HCT116 (cell line): ENCODE data around the gene SLC25A52. TPM values are rescaled to one million over a fixed set of nuclear protein-coding genes. Genes with fewer than 3 reads are reported as not detected.

Source experiments
- ATAC-seq: fragments of 200-7000 bp; cut with Tn5 transposase; 2 replicates; pipeline ENCODE4 v1.9.1; 2020; ENCODE audit warnings: mild to moderate bottlenecking, moderate library complexity
- BruUV-seq: library from RNA; stranded (reverse); fragments of 400-500 nt; replicated peaks from 2 replicates; lab custom pipeline; 2021; lab: Mats Ljungman, UMichigan
- CTCF ChIA-PET: fragments of 300-600 bp; sonication (Branson Sonifier 250); formaldehyde crosslinking; loops from one replicate; lab custom pipeline; 2021; ENCODE audit warnings: antibody characterized with exemption; lab: Charles Lee
- POLR2A ChIA-PET: fragments of 300-600, 350-600 bp; sonication (Branson Sonifier 250); formaldehyde crosslinking; loops from one replicate; lab custom pipeline; 2021; ENCODE audit warnings: antibody characterized with exemption; lab: Charles Lee
- RAD21 ChIA-PET, 2 experiments: fragments of 300-600 bp; sonication (Branson Sonifier 250); formaldehyde crosslinking; loops; one replicate each; lab custom pipeline; 2023; ENCODE audit warnings: low total read pairs in 2 of 2; ENCODE audit not compliant: uncharacterized antibody in 2 of 2, unreplicated experiment in 2 of 2, low non-redundant PET in 1 of 2; lab: Charles Lee
- DNase-seq: peaks from one replicate; pipeline ENCODE4 v3.0.0-alpha.2; 2010; ENCODE audit warnings: low read depth, low spot score
- H2AFZ ChIP-seq: fragments of 200-600 bp; shearing (Covaris generic), sonication (generic); 2 replicates; pipeline ENCODE4 v1.6.1; 2017; ENCODE audit warnings: low read depth, mixed run types, mixed read lengths, antibody characterized with exemption, low read length; ENCODE audit not compliant: poor library complexity, severe bottlenecking
- H3K27ac ChIP-seq: 2 replicates; pipeline ENCODE4 v1.5.1; 2012; ENCODE audit warnings: low read depth, low read length
- H3K27me3 ChIP-seq: fragments of 200-600 bp; sonication (generic); 2 replicates; pipeline ENCODE4 v1.6.1; 2016; ENCODE audit warnings: mixed run types, low read length, mixed read lengths; ENCODE audit not compliant: insufficient read depth
- H3K36me3 ChIP-seq, 2 experiments: fragments of 200-500 bp in 1 of 2; fragments of 200-600 bp in 1 of 2; sonication (Bioruptor generic) in 1 of 2; sonication (generic) in 1 of 2; 2 replicates each; pipeline versions ENCODE4 v1.5.1 to v1.6.1; 2014 to 2016; ENCODE audit warnings: low read length in 2 of 2, inconsistent platforms in 1 of 2, mixed read lengths in 1 of 2, mixed run types in 1 of 2; ENCODE audit not compliant: insufficient read depth in 2 of 2, control insufficient read depth in 1 of 2
- H3K4me1 ChIP-seq, 2 experiments: fragments of 200-600 bp in 1 of 2; sonication (generic) in 1 of 2; 2 replicates each; pipeline versions ENCODE4 v1.5.1 to v1.6.1; 2012 to 2017; ENCODE audit warnings: low read length in 2 of 2, inconsistent platforms in 1 of 2, mild to moderate bottlenecking in 1 of 2, mixed read lengths in 1 of 2, mixed run types in 1 of 2, moderate library complexity in 1 of 2; ENCODE audit not compliant: insufficient read depth in 2 of 2, control insufficient read depth in 1 of 2
- H3K4me2 ChIP-seq: fragments of 200-600 bp; sonication (generic); 2 replicates; pipeline ENCODE4 v1.6.1; 2017; ENCODE audit warnings: mixed run types, low read length, mixed read lengths
- H3K4me3 ChIP-seq, 2 experiments: fragments of 200-600 bp in 1 of 2; sonication (generic) in 1 of 2; replicated peaks in 1 of 2; 2 replicates each; pipeline ENCODE4 v1.5.1; 2011 to 2016; ENCODE audit warnings: low read length in 2 of 2, control low read depth in 1 of 2, low read depth in 1 of 2, mild to moderate bottlenecking in 1 of 2, mixed read lengths in 1 of 2, mixed run types in 1 of 2
- H3K79me2 ChIP-seq: fragments of 200-600 bp; sonication (generic); 2 replicates; pipeline ENCODE4 v1.6.1; 2017; ENCODE audit warnings: mild to moderate bottlenecking, mixed run types, low read length, moderate library complexity, mixed read lengths; ENCODE audit not compliant: insufficient read depth
- H3K9ac ChIP-seq: fragments of 200-600 bp; sonication (generic); 2 replicates; pipeline ENCODE4 v1.6.1; 2016; ENCODE audit warnings: low read length, mixed read lengths
- H3K9me2 ChIP-seq: fragments of 200-600 bp; sonication (generic), shearing (Covaris generic); 2 replicates; pipeline ENCODE4 v1.6.1; 2017; ENCODE audit warnings: mixed run types, mild to moderate bottlenecking, moderate library complexity; ENCODE audit not compliant: insufficient read depth
- H3K9me3 ChIP-seq, 2 experiments: fragments of 200-500 bp in 1 of 2; fragments of 200-600 bp in 1 of 2; sonication (Bioruptor generic) in 1 of 2; sonication (generic) in 1 of 2; 2 replicates each; pipeline ENCODE4 v1.6.1; 2014 to 2017; ENCODE audit warnings: low read length in 2 of 2, mixed read lengths in 2 of 2, inconsistent platforms in 1 of 2, low read depth in 1 of 2, mild to moderate bottlenecking in 1 of 2, mixed run types in 1 of 2, moderate library complexity in 1 of 2; ENCODE audit not compliant: control insufficient read depth in 1 of 2, insufficient read depth in 1 of 2
- H4K20me1 ChIP-seq: fragments of 200-600 bp; sonication (generic), shearing (Covaris generic); 2 replicates; pipeline ENCODE4 v1.6.1; 2017; ENCODE audit warnings: mixed run types, mild to moderate bottlenecking, moderate library complexity; ENCODE audit not compliant: insufficient read depth
- CBX3 ChIP-seq: IDR thresholded peaks from 2 replicates; pipeline ENCODE4 v1.6.1; 2012; ENCODE audit warnings: low read depth
- CTCF ChIP-seq, 3 experiments: fragments of 200-600 bp in 1 of 3; sonication (generic) in 1 of 3; IDR thresholded peaks in 2 of 3; conservative IDR thresholded peaks in 1 of 3; 2 replicates each; pipeline ENCODE4 v1.5.1; 2012 to 2017; ENCODE audit warnings: low read depth in 2 of 3, low read length in 2 of 3, antibody characterized with exemption in 1 of 3, borderline replicate concordance in 1 of 3, control low read depth in 1 of 3, mild to moderate bottlenecking in 1 of 3, mixed read lengths in 1 of 3, mixed run types in 1 of 3, moderate library complexity in 1 of 3; ENCODE audit not compliant: insufficient read depth in 1 of 3
- EGR1 ChIP-seq: IDR thresholded peaks from 2 replicates; pipeline ENCODE4 v1.6.1; 2012; ENCODE audit warnings: low read depth
- ELF1 ChIP-seq: IDR thresholded peaks from 2 replicates; pipeline ENCODE4 v1.6.1; 2012; ENCODE audit warnings: low read depth, borderline replicate concordance
- EZH2 ChIP-seq: fragments of 200-600 bp; sonication (generic); IDR thresholded peaks from 2 replicates; pipeline ENCODE4 v1.6.1; 2017; ENCODE audit warnings: antibody characterized with exemption, mixed run types
- FOSL1 ChIP-seq: IDR thresholded peaks from 2 replicates; pipeline ENCODE4 v1.6.1; 2012; ENCODE audit warnings: low read depth
- JUND ChIP-seq: IDR thresholded peaks from 2 replicates; pipeline ENCODE4 v1.6.1; 2012
- MAX ChIP-seq: IDR thresholded peaks from 2 replicates; pipeline ENCODE4 v1.6.1; 2012
- POLR2AphosphoS5 ChIP-seq: IDR thresholded peaks from 2 replicates; pipeline ENCODE4 v1.6.1; 2011; ENCODE audit warnings: mild to moderate bottlenecking, low read depth, low read length, moderate library complexity
- RAD21 ChIP-seq: IDR thresholded peaks from 2 replicates; pipeline ENCODE4 v1.6.1; 2012; ENCODE audit warnings: low read depth, mild to moderate bottlenecking
- SP1 ChIP-seq: IDR thresholded peaks from 2 replicates; pipeline ENCODE4 v1.6.1; 2012; ENCODE audit warnings: low read depth
- SRF ChIP-seq: IDR thresholded peaks from 2 replicates; pipeline ENCODE4 v1.6.1; 2012; ENCODE audit warnings: low read depth
- TCF7L2 ChIP-seq: IDR thresholded peaks from 2 replicates; pipeline ENCODE4 v1.7.0; 2011; ENCODE audit warnings: borderline replicate concordance, inconsistent platforms; ENCODE audit not compliant: insufficient read depth, insufficient read length; ENCODE audit errors: extremely low read depth
- YY1 ChIP-seq: IDR thresholded peaks from 2 replicates; pipeline ENCODE4 v1.6.1; 2011; ENCODE audit warnings: low read length, low read depth, moderate library complexity, mild to moderate bottlenecking; ENCODE audit not compliant: insufficient replicate concordance; ENCODE audit errors: extremely low read depth
- ZFX ChIP-seq: fragments of 450-650 bp; IDR thresholded peaks from 2 replicates; pipeline ENCODE4 v1.6.1; 2017
- intact Hi-C: fragments of 100-400 bp; cut with micrococcal nuclease; formaldehyde crosslinking; loops from 2 replicates; pipeline ENCODE4 v1.10.0; 2022
- total RNA-seq: library from RNA; stranded (reverse); gene quantifications from one replicate; pipeline ENCODE4 v1.2.1, GENCODE V29; 2021; ENCODE audit not compliant: unreplicated experiment
- TF ChIP-seq, protein P1 (sequence below): IDR thresholded peaks from 2 replicates; pipeline ENCODE4 v1.6.1; 2012

Gene SLC25A52
- total RNA-seq, 1 experiment from 2014 or later: not detected

DNA sequence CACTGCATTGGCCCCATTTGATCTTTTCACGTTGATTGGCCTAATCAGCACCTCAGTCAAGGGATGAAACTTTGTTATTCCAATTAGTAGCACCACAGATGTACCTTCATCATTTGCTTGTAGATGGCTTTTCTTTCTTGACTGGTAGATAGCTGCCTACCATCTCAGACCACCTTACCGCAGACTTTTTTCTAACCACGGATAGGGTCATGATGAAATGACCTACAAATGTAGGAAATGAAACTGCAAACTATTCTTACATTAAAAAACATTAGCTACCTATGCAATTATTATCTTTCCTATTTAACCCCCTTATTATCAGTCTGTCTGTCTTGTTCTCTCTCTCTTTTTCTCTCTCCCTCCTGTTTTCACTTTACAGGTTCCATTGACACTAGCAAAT, 22.4 kb upstream of the SLC25A52 start:
- CTCF ChIA-PET: no interaction called here

More for the DNA sequence above, 22.4 kb upstream of the SLC25A52 start:
- no peak overlapping the region for H3K27ac ChIP-seq
- no peak overlapping the region for H3K4me3 ChIP-seq
- ChIA-PET POLR2A (no interaction called here), RAD21 (no interaction called here)
- H3K4me2 ChIP-seq: no peak overlapping the region
- BruUV-seq: no TSS peak
- H3K9ac ChIP-seq: no peak overlapping the region
- TF ChIP-seq EGR1: no peak
- TF ChIP-seq ZFX: no peak
- no peak for TF ChIP-seq SRF
- TF ChIP-seq FOSL1: no peak
- no peak for TF ChIP-seq SP1
- TF ChIP-seq RAD21: no peak
- TF ChIP-seq CTCF (IDR thresholded peaks at IDR 0.05 in 2 of 3, conservative IDR thresholded peaks at IDR 0.05 in 1 of 3; ENCODE audit: borderline replicate concordance in 1 of 3, insufficient read depth in 1 of 3, low read depth in 2 of 3, low read length in 2 of 3): no peak
- no peak for TF ChIP-seq EZH2
- TF ChIP-seq MAX: no peak
- TF ChIP-seq, protein P1, sequence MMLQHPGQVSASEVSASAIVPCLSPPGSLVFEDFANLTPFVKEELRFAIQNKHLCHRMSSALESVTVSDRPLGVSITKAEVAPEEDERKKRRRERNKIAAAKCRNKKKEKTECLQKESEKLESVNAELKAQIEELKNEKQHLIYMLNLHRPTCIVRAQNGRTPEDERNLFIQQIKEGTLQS: no peak
- no peak for TF ChIP-seq YY1
- no peak for TF ChIP-seq POLR2AphosphoS5
- no peak for TF ChIP-seq TCF7L2
- TF ChIP-seq JUND: no peak
- no peak for TF ChIP-seq CBX3
- TF ChIP-seq ELF1: no peak
- no peaks in the 10 kb centered on the region for H3K9me3 ChIP-seq
- no peaks in the 10 kb centered on the region for H3K4me1 ChIP-seq
- H4K20me1 ChIP-seq: no peaks in the 10 kb centered on the region
- H2AFZ ChIP-seq: no peak overlapping the region
- no peaks in the 10 kb centered on the region for H3K9me2 ChIP-seq
- DNase-seq (no peak), ATAC-seq (no peak)
- H3K36me3 ChIP-seq: no peaks in the 10 kb centered on the region
- intact Hi-C loops: no loop called here
- no peaks in the 10 kb centered on the region for H3K27me3 ChIP-seq
- H3K79me2 ChIP-seq: no peaks in the 10 kb centered on the region
